CD4-positive, alpha-beta T cell treated with Interleukin-15 for 4 hours (primary cell): ENCODE data around the gene NAA80.
A peak's percentile ranks its signal among the peaks of the same experiment; 100 is the strongest.
"Not testable (repeated sequence)": the region's sequence is repeated elsewhere in the genome, so short reads cannot be mapped to it uniquely, and the experiment has no call there.

Experiments
- DNase-seq: peaks from one replicate; pipeline ENCODE4 v3.0.0-alpha.2; 2020; ENCODE audit warnings: low spot score

Gene NAA80

DNA sequence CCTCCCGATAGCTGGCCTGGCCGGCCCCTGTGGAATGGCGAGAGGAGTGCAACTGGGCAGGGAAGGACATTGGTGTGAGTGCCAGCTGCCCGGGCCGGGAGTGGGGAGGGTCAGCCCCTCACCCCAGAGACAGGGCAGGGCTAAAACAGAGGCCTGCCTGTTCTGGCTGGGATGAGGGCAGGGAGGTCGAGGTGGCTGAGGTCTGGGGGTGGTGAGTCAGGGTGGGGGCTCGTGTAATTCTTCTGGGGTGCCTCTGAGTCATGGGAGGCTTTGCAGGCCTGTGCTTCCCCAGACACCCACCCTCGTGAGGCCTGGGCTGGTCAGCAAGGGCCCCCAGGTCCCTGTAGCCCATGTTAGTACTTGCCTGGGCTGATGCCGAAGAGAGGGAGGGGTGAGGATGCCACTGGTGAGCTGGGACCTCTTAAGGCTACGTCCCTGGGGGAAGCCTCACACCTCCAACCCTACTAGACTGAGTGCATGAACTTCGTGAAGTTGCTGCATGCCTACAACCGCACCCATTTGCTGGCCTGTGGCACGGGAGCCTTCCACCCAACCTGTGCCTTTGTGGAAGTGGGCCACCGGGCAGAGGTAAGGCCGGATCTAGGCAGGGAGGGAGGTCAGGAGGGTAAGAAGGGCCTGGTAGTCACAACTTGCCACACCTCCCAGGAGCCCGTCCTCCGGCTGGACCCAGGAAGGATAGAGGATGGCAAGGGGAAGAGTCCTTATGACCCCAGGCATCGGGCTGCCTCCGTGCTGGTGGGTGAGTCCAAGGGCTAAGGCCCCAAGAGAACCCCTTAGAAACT is 28.6 kb downstream of the NAA80 start:
- no peak for DNase-seq

- DNase-seq: no peak
Observed at GRCh38 chr3:50269977-50270413, 29.2 kb downstream of the NAA80 start.

GRCh38 chr3:50269460-50269859 is 29.7 kb downstream of the NAA80 start:
- no peak for DNase-seq

DNA sequence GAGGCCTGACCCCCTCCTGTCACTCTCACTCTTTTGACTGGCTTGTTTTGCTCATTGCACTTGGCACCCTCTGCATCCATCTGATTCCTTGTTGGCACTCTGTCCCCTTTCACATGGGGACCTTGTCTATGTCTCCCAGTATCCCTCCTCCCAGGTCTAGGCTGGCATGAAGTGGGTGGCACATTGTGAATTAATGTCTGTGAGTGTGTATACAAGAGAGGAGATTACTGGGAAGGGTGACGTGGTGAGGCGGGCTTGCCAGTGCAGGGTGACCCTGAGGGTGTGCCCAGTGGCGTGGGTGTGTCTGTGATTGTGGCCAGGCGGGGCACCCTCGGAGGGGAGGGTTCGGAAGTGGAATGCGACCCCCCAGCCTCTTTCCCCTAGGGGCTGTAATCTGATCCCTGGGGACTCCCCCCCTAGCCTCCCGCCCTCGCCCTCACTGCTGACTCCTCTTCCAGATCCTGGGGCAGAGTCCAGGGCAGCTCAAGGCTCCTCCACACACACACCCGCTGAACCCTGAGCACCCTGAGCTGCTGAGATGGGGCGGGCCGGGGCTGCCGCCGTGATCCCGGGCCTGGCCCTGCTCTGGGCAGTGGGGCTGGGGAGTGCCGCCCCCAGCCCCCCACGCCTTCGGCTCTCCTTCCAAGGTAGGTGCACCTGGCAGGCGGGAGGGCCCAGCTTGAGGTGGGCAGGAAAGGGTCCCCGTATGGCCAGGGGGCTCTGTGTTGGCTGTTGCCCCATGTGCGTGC is 30.3 kb downstream of the NAA80 start, which contains the start of gene SEMA3B:
TSS of gene SEMA3B (plus strand) at position 445 of the 749 bp plus-strand sequence. CDS start at position 539, 94 bp downstream.
- no peak for DNase-seq

GRCh38 chr3:50268276-50268675 is 30.9 kb downstream of the NAA80 start:
- DNase-seq: no peak

GRCh38 chr3:50267280-50267913 is 31.8 kb downstream of the NAA80 start:
- DNase-seq: no peak

- DNase-seq: no peak
Observed at GRCh38 chr3:50266836-50267235, 32.4 kb downstream of the NAA80 start.

DNA sequence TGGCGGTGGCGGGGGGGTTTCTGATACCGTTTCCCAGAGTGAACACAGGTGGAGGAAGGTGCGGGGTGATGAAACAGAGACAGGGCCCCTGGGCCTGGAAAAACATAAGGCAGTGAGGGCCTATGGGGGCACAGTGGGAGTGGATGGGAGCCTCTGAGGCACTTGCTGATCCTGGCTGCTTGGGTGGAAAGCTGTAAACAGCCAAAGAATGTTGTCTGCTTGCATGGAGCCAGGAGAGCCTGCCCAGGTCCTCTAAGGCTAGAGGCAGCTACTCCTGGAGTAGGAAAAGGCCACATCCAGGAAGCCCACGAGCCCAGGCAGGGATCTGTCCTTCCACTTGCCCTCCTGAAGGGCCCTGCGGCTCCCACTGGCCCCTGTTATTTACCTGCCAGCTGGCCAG is 33.2 kb downstream of the NAA80 start:
- no peak for DNase-seq

DNA sequence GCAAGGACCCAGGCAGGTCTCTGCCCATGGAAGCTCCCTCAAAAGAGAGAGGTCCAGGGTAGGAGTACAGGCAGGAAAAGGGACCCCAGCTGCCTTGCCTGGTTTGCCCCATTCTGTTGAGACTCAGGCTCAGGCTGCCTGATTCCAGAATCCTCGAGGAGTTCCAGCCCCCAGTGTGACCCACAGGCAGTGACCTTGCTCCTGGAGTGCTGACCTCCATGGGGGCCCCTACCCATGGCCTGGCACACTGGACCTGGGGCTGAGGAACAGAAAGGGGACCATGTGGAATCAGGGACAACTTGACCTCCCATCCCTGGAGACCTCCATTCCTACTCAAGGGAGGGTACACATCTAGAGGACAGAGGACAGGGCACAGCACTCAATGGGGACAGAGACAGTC is 33.6 kb downstream of the NAA80 start:
- no peak for DNase-seq

DNA sequence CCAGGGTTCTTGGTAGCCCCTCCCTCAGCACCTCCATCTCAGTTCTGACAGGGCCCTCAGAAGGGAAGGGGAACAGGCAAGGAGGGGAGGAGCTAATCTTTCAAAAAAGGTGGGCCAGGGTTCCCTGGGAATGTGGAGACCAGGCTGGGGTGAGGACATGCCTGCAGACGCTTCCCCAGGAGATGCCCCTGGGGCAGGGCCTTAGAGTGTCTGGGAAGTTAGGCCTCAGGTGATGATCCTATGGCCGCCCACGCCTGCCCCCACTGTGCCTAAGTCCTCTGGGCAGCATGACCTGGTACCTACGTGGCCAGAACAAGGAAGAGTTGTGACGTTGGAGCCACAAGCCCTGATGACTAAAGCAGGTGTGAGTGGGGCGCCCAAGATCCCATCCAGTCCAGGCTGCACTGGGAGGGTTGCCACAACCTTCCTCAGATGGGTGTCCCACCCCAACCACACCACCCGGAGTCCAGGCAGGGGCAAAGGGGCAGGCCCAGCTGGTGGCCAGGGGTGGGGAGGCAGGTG is 34.2 kb downstream of the NAA80 start:
- DNase-seq: no peak

- DNase-seq: no peak
Observed at GRCh38 chr3:50264383-50264963, 34.7 kb downstream of the NAA80 start.

GRCh38 chr3:50263478-50264382 is 35.5 kb downstream of the NAA80 start:
- DNase-seq: no peak

- DNase-seq: no peak
Observed at GRCh38 chr3:50262778-50263177, 36.4 kb downstream of the NAA80 start.

- DNase-seq: not testable (repeated sequence)
Observed at GRCh38 chr3:50262200-50262599, 37.0 kb downstream of the NAA80 start.

- no peak for DNase-seq
Observed at GRCh38 chr3:50261505-50261904, 37.7 kb downstream of the NAA80 start.

- DNase-seq: no peak
Observed at GRCh38 chr3:50260942-50261441, 38.2 kb downstream of the NAA80 start.

- DNase-seq: peak; percentile 82
Observed at GRCh38 chr3:50260027-50260941, 38.9 kb downstream of the NAA80 start.

DNA sequence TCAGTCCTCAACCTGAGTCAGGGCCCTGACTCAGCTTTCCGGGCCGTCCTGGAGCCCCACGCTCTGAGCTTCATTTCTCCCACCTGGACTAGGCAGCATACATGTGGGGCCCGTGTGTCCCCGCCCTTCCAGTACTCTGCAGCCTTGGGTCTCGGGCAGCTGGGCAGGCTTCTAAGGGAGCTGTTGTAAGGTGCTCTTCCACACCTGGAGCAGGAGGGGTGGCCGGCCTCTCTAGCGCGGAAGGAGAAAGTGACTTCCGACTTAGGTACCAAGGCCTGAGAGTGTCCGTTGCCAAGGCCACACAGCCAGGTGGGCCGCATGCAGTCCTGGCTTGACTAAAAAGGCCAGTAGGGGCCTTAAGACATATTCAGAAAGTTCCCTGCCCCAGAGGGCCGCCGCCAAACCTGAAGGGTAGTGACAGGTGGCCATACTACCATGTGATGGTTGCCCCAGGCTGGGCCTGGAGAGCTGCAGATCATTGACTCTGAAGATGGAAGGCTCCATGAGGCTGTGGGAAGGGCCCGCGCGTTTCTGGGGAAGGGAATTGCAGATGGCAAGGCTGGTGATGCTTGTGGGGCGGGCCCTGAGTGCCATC is 39.7 kb downstream of the NAA80 start:
- no peak for DNase-seq

- no peak for DNase-seq
Observed at GRCh38 chr3:50258979-50259378, 40.2 kb downstream of the NAA80 start.
